Ammon's horn (tissue), 1 donor: ENCODE data around the gene MCTP1.
A peak's percentile ranks its signal among the peaks of the same experiment; 100 is the strongest.
"Not testable (repeated sequence)": the region's sequence is repeated elsewhere in the genome, so short reads cannot be mapped to it uniquely, and the experiment has no call there.

Experiments used
- DNase-seq: peaks from one replicate; pipeline ENCODE4 v3.0.0-alpha.2; 2016; ENCODE audit warnings: low spot score

Gene MCTP1

GRCh38 chr5:95181644-95182043, 103.2 kb downstream of the MCTP1 start:
- DNase-seq = no peak

- DNase-seq = no peak
Observed at GRCh38 chr5:95178046-95178651, 106.7 kb downstream of the MCTP1 start.

GRCh38 chr5:95177456-95177855, 107.4 kb downstream of the MCTP1 start:
- DNase-seq = no peak

GRCh38 chr5:95175106-95175505, 109.8 kb downstream of the MCTP1 start:
- no peak for DNase-seq

GRCh38 chr5:95172659-95173058, 112.2 kb downstream of the MCTP1 start:
- no peak for DNase-seq

- no peak for DNase-seq
Observed at GRCh38 chr5:95164861-95165260, 120.0 kb downstream of the MCTP1 start.

- no peak for DNase-seq
Observed at GRCh38 chr5:95163079-95163478, 121.8 kb downstream of the MCTP1 start.

- no peak for DNase-seq
Observed at GRCh38 chr5:95162231-95162992, 122.5 kb downstream of the MCTP1 start.

- no peak for DNase-seq
Observed at GRCh38 chr5:95159603-95160002, 125.3 kb downstream of the MCTP1 start.

GRCh38 chr5:95155888-95156287, 129.0 kb downstream of the MCTP1 start:
- no peak for DNase-seq

- no peak for DNase-seq
Observed at GRCh38 chr5:95153511-95153910, 131.4 kb downstream of the MCTP1 start.

- DNase-seq = no peak
Observed at GRCh38 chr5:95152535-95152934, 132.4 kb downstream of the MCTP1 start.

- DNase-seq = no peak
Observed at GRCh38 chr5:95152131-95152530, 132.8 kb downstream of the MCTP1 start.

GRCh38 chr5:95151694-95152093, 133.2 kb downstream of the MCTP1 start:
- no peak for DNase-seq

- no peak for DNase-seq
Observed at GRCh38 chr5:95149387-95149786, 135.5 kb downstream of the MCTP1 start.

- DNase-seq = no peak
Observed at GRCh38 chr5:95148453-95148852, 136.4 kb downstream of the MCTP1 start.

GRCh38 chr5:95143858-95144257, 141.0 kb downstream of the MCTP1 start:
- not testable (repeated sequence) for DNase-seq

- DNase-seq = no peak
Observed at GRCh38 chr5:95142145-95142544, 142.7 kb downstream of the MCTP1 start.

- DNase-seq = no peak
Observed at GRCh38 chr5:95141141-95141540, 143.8 kb downstream of the MCTP1 start.

- DNase-seq = no peak
Observed at GRCh38 chr5:95134326-95134725, 150.6 kb downstream of the MCTP1 start.

- DNase-seq = no peak
Observed at GRCh38 chr5:95132096-95132495, 152.8 kb downstream of the MCTP1 start.

GRCh38 chr5:95130941-95131340, 154.0 kb downstream of the MCTP1 start:
- no peak for DNase-seq

GRCh38 chr5:95124731-95125130, 160.2 kb downstream of the MCTP1 start:
- no peak for DNase-seq

GRCh38 chr5:95124101-95124500, 160.8 kb downstream of the MCTP1 start:
- peak; percentile 22 for DNase-seq
